Peyer's patch (tissue), 4 donors: Measurements from ENCODE around the gene TLK1.

Experiments used
- CTCF ChIP-seq, 6 experiments: fragments of 450-650 bp in 4 of 6; fragments of 200-600 bp in 2 of 6; sonication (generic) in 1 of 6; IDR thresholded peaks; one replicate each; pipeline ENCODE4 v1.5.1; 2017 to 2019; ENCODE audit warnings: antibody characterized with exemption in 6 of 6, mild to moderate bottlenecking in 3 of 6, moderate library complexity in 1 of 6
- POLR2A ChIP-seq, 2 donors: fragments of 450-650 bp; IDR thresholded peaks; one replicate each; pipeline ENCODE4 v1.5.1; 2017; ENCODE audit warnings: antibody characterized with exemption in 2 of 2, mild to moderate bottlenecking in 2 of 2, moderate library complexity in 2 of 2

DNA sequence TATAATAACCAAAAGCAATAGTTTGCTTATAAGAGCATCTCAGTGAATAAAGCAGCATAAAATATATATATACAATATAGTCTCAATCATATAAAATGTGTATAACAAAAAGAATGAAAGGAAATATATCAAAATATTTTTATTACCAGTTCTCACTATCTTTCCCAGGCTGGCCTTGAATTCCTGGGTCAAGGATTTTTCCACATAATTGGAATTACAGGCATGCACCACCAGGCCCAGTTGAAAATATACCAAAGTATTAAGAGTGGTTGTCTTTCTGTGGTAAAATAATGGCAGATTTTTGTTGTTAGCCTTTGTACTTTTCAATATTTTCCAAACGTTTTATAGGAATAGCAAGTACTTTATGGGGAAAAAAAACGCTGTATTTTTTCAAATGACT, 8.6 kb upstream of the TLK1 start:
- TF ChIP-seq CTCF (IDR thresholded peaks at IDR 0.05) (no peak), POLR2A (IDR thresholded peaks at IDR 0.05) (no peak)
